Bronchial epithelial cell (primary cell): ENCODE results near the gene GALNT5. TPM values are rescaled to one million over a fixed set of nuclear protein-coding genes. Genes with fewer than 3 reads are reported as not detected.

Experiments used
- DNase-seq: peaks from one replicate; pipeline ENCODE4 v3.0.0-alpha.2; 2010; ENCODE audit warnings: low read depth
- FAIRE-seq: peaks from 2 replicates; lab custom pipeline; 2011; peaks lifted over from hg19 to GRCh38; lab: Jason Lieb, UNC
- H3K27me3 ChIP-seq: 2 replicates; pipeline ENCODE4 v1.5.1; 2011; ENCODE audit warnings: low read length; ENCODE audit not compliant: control insufficient read depth, insufficient read depth
- H3K36me3 ChIP-seq: 2 replicates; pipeline ENCODE4 v1.5.1; 2011; ENCODE audit warnings: low read length; ENCODE audit not compliant: control insufficient read depth, insufficient read depth
- H3K4me3 ChIP-seq: 2 replicates; pipeline ENCODE4 v1.5.1; 2011; ENCODE audit warnings: mild to moderate bottlenecking, low read depth, low read length, control low read depth
- CTCF ChIP-seq: IDR thresholded peaks from 2 replicates; pipeline ENCODE4 v1.5.1; 2011; ENCODE audit warnings: mild to moderate bottlenecking, moderate library complexity, low read length, control low read depth, inconsistent platforms; ENCODE audit not compliant: insufficient read depth, severe bottlenecking
- total RNA-seq: library from RNA; depleted of rRNA; stranded (reverse); fragments of >200 nt; gene quantifications from 2 replicates; pipeline ENCODE4 v1.2.1, GENCODE V29; 2014

GALNT5 gene
- total RNA-seq, 1 donor from 2014 or later: 26.1 TPM

GRCh38 chr2:157259960-157260359, 2.5 kb downstream of the GALNT5 start:
- no peaks in the 10 kb centered on the region for H3K36me3 ChIP-seq
- TF ChIP-seq CTCF: no peak
- no peak overlapping the region for H3K4me3 ChIP-seq
- DNase-seq (no peak), FAIRE-seq (no peak)
- H3K27me3 ChIP-seq: no peaks in the 10 kb centered on the region

GRCh38 chr2:157260533-157261198, 3.2 kb downstream of the GALNT5 start:
- FAIRE-seq: no peak
- H3K4me3 ChIP-seq: peak overlapping the region; percentile 22
- DNase-seq: peak; percentile 28
- H3K36me3 ChIP-seq: no peaks in the 10 kb centered on the region
- H3K27me3 ChIP-seq: no peaks in the 10 kb centered on the region
- no peak for TF ChIP-seq CTCF

- TF ChIP-seq CTCF: no peak
- Histone ChIP-seq H3K36me3 (no peaks in the 10 kb centered on the region), H3K4me3 (peak overlapping the region; percentile 22), H3K27me3 (no peaks in the 10 kb centered on the region)
- peak; percentile 95 for DNase-seq
- peak; percentile 95 for FAIRE-seq
Observed at GRCh38 chr2:157261199-157261782, 3.8 kb downstream of the GALNT5 start.

GRCh38 chr2:157262248-157262647, 4.7 kb downstream of the GALNT5 start:
- no peaks in the 10 kb centered on the region for H3K36me3 ChIP-seq
- no peak overlapping the region for H3K4me3 ChIP-seq
- DNase-seq (no peak), FAIRE-seq (no peak)
- no peak for TF ChIP-seq CTCF
- H3K27me3 ChIP-seq: no peaks in the 10 kb centered on the region

- TF ChIP-seq CTCF: no peak
- no peak for DNase-seq
- no peak overlapping the region for H3K4me3 ChIP-seq
- FAIRE-seq: no peak
- no peaks in the 10 kb centered on the region for H3K36me3 ChIP-seq
- H3K27me3 ChIP-seq: no peaks in the 10 kb centered on the region
Observed at GRCh38 chr2:157264099-157264498, 6.6 kb downstream of the GALNT5 start.

GRCh38 chr2:157265825-157266224, 8.3 kb downstream of the GALNT5 start:
- DNase-seq (no peak), FAIRE-seq (no peak)
- no peak for TF ChIP-seq CTCF
- no peaks in the 10 kb centered on the region for H3K36me3 ChIP-seq
- no peak overlapping the region for H3K4me3 ChIP-seq
- no peaks in the 10 kb centered on the region for H3K27me3 ChIP-seq
